NCI-H1436 treated with DMSO at 0.1 percent for 48 hours (cell line): ENCODE data around the gene LMAN2.

ENCODE experiments used
- DNase-seq: peaks from one replicate; lab custom pipeline; 2025; lab: John Stamatoyannopoulos, UW

Gene LMAN2, protein sequence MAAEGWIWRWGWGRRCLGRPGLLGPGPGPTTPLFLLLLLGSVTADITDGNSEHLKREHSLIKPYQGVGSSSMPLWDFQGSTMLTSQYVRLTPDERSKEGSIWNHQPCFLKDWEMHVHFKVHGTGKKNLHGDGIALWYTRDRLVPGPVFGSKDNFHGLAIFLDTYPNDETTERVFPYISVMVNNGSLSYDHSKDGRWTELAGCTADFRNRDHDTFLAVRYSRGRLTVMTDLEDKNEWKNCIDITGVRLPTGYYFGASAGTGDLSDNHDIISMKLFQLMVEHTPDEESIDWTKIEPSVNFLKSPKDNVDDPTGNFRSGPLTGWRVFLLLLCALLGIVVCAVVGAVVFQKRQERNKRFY

DNA sequence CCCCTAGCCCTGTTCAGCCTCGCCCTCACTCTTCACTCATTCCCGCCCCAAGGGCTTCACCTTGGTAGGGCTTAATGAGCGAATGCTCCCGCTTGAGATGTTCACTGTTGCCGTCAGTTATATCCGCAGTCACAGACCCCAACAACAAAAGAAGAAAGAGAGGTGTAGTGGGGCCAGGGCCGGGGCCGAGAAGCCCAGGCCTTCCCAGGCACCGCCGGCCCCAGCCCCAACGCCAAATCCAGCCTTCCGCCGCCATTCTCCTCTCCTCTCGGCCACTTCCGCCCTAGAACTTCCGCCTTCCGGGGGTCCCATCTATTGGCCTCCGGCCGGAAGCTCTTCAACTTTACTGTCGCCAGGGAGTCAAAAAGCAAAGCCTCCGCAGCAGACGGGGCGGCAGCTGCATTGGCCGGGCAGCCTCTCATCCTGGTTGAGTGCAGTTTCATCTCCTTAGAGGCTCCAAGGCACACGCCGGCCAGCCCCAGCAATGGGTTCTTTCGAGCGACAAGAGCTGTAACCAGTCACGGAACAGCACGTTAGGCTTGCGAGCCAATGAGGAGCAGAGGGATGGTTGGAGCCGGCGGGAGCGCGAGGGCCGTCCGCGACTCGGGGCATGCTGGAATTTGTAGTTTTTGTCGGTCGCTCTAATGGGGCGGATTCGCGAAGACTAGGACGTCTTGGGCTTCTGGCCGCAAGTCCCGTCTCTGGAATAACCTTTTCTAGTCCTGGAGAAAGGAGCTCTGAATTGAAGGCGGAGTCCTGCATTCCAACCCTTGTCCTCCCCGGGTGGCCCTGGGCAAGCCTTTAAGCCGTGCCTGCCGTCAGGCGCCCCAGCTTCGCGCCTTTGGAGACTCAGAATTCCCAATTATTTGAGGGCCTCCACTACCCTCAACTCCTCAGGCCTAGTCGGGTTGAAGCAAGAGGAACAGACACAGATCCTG is at the start of gene LMAN2:
TSS of gene LMAN2 (minus strand) at position 277 of the 938 bp plus-strand sequence. CDS start at position 256, 21 bp downstream.
- peak; percentile 61 for DNase-seq

DNA sequence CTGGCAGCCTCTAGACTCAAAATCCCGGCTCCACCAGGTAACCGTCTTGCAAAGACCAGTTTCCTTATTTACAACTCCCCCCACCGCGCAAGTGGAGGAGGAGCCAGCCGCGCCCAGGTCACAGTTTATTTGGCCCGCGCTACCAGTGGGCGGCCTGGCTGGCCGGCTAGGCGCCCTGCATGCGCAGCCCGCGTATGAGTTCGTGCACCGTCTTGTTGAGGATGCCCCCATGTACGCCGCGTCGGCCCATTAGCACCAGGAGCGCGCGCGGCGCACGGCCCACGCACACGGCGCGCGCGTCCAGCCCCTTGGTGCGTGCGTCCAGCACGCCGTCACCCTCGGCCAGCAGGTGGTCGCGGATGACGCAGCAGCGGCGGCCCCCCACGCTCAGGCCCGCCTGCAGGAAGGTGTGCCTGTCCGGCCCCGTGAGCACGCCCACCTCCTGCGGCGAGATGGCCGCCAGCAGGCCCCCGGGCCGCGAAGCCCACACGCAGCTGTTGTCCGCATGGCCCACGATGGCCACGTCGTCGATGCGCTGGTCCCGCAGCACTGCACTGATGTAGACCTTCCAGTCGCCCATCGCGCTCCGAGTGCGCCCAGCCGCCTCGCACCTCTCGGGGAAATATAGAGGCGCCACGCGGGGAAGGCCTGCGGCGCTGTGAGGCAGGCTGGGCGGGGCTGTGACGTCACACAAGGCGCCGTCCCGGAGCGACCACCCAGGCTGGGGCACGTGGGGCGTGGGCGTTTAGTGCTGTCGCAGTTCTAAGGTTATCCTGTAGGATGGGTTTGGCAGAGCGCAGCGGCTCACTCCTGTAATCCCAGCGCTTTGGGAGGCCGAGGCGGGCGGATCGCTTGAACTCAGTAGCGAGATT is 48.8 kb upstream of the LMAN2 start, which contains the start of gene PFN3:
TSS of gene PFN3 (minus strand) at position 665 of the 872 bp plus-strand sequence. CDS start at position 580, 85 bp downstream.
- no peak for DNase-seq

DNA sequence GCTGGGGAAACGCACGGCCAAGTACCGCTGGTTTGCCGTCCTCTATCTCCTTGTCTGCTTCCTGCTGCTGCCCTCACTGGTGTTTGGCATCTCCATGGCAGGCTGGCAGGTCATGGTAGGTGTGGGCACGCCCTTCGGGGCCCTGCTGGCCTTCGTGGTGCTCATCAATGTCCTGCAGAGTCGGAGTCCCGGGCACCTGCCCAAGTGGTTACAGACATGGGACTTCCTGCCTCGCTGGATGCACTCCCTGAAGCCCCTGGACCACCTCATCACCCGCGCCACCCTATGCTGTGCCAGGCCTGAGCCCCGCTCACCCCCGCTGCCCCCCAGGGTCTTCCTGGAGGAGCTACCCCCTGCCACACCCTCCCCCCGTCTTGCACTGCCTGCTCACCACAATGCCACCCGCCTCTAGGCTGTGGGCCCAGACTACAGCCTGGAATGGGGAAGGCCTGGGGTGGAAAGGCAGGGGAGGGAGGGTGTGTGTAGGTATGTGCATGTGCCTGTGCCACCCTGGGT is 46.5 kb upstream of the LMAN2 start:
- DNase-seq, result no peak

DNA sequence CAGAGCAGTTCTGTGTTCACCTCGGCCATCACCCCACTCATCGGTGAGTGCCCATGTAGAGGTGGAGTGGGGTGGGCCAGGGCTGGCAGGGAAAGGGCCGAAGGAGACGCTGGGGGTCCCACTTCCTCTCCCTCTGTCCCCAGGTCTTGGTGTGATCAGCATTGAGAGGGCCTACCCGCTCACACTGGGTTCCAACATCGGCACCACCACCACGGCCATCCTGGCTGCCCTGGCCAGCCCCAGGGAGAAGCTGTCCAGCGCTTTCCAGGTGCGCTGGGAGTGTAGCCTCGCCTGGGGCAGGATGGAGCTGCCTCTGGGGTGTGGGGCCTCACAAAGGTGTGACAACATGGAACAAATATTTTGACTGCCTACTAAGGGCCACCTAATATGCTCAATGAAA is 45.3 kb upstream of the LMAN2 start:
- no peak for DNase-seq

DNA sequence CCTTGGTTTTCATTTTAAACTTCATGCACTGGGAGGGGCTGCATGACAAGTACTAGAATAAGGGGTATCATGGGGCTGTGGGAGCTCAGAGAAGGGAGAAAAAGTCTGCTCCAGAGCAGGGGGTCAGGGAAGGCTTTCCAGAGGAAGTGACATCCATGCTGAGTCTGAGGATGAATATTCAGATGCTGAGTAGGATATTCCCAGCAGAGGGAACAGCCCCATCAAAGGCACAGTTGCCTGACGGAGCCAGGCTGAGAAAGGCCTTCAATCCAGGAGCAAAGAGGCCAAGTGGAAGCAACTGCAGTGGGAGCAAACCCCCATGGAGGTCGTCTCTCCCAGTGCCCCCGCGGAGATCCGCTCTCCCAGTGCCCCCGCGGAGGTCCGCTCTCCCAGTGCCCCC is 44.6 kb upstream of the LMAN2 start:
- no peak for DNase-seq

DNA sequence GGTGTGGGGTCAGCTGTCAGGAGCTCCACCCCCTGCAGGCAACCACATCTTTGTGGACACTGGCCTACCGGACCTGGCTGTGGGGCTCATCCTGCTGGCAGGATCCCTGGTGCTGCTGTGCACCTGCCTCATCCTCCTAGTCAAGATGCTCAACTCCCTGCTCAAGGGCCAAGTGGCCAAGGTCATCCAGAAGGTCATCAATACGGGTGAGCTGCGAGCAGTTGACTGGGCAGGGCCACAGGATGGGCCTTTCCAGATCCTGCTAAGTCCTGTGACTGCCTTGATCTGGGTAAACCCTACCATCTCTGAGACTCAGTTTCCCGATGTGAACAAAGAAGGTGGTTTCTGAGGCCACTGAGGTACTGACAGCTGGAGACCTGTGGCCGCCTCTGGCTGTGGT is 42.5 kb upstream of the LMAN2 start:
- no peak for DNase-seq

DNA sequence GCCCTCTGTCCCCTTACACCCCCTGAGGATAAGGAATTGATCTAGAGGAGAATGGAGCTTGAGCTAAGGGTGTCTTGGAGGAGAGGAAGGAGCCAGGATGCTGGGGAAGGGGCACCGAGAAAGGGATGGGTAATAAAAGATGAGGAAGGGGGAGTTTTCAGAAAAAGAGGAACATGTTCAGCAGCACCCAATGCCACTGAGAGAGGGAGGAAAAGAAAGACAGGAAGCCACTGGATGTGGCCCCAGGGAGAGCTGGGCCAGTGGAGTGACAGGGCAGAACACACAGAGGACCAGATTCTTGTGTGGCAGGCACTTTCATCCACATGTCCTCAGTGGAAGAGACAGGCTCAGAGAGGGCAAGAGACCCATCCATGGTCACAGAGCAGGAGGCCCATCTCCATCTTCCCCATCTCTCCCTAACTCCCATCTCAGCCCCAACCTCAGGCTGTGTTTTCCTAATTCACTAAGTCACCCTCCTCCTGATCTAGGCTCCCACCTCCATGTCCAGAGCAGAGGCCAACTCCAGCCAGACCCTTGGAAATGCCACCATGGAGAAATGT is 41.8 kb upstream of the LMAN2 start:
- no peak for DNase-seq

DNA sequence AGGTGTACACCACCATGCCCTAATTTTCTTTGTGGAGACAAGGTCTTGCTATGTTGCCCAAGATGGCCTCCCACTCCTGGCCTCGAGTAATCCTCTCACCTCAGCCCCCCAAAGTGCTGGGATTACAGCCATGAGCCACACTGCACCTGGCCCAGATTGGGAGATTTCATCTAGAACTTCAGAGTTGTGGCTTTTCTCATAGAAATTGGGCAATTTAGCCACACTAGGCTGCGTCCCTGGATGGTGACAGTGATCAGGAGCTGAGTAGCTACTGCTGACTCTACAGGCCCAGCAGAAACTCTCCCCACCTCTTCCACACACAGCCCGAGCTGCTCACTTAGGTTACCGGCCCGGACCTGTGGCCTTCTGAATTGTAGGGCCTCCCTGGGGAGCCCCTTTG is 41.3 kb upstream of the LMAN2 start:
- DNase-seq, result no peak

DNA sequence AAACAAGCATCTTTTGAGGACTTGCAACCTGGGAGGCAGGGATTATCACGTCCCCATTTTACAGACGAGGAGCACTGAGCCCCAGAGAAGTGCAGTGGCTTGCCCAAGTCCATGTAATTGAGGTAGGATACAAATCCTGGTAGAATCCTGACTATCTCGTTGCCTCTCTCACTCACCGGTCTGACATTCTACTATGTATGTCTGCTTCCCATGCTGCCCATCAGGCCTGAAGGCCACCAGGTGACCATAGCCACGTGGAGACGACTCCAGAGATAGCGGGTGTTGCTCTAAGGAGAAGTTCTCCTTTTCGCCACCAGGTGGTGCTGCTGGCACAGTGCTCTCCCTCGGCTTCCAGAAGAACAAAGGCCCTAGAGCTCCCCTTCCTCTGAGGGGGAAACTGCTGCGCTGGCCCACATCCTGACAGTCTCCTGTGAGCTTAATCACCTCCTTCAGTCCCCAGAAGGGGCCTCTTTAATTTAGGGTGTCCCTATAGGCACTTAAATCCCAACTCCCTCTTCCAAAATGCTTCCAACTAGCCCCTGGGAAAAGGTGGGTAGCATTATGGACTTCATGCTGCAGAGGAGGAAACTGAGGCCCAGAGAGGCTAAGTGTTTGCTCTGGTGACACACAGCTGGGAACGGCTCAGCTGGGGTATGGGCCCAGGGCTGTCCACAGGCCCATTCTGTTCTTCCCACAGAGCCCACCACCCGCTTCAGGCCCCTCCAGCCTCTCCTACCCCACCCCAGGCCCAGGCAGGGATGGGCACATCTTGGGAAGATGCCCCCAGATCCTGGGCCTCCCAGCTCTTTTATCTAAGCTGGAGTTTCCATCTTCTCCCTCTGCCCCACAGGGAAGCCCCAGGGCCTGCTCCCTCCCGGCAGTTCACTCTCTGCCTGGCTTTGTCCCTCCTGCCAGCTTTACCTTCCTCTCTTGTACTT is 39.2 kb upstream of the LMAN2 start:
- DNase-seq, result peak; percentile 12

DNA sequence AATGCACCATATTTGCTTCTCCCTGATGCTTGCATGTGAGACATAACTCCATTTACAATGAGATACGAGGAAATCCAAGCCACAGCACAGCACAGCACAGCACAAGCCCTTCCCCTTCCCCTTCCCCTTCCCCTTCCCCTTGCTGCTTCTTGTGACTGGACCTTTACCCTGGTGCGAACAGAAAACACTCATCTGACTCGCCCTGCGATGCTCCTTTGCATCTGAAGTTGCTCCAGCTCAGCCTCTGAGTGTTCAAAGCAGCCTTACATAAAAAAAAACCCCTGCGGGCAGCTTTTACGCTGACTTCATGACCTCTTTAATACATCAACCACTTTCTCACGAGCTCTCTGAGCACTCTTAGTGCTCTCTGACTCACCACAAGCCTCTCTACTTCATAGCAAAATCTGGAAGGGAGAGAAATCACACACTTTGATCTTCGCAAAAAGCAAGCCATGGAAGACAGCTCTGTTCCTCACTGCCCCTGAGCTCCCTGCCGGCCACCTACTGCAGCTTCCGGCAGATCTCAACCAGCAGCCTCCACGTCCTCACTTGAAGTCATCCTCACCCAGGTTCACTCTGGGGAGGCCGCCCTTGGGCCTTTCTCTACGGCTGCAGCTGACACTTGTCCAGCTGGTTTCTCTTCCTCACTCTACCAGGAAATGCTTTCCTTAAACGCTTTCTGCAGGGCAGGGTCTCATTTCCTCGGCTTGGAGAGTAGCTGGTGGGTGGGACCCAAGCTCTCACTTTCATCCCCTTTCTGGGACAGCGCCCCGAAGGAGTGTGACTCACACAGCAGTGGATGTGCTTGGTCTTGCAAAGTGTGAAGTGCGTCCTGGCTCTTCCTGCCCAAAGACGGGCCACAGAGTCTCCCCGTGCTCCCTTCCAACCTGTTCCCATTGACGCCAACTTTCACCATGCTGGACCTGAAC is 38.0 kb upstream of the LMAN2 start:
- DNase-seq, result no peak

DNA sequence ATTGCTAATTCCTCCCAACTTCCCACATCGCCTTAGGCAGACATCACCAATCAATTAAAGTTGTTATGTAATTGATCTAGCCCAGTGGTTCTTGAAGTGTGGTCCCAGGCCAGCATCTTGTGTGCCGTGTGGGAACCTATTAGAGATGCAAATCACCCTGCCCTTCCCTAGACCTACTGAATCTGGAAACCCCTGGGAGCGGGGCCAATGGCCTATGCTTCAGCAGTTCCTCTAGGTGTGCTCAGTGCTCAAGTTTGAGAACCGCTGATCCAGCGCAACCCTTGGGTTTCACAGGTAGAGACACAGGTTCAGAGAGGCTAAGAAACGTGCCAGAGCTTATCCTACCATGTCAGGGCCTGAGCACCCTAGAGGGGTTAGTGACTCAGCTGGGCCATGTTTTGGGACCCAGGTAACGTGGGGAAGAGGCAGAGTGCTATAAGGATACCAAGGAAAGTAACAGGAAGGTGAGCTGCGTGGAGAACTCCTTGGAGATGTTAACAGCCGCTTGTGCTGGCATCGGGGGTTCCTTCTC is 37.1 kb upstream of the LMAN2 start:
- DNase-seq, result no peak

DNA sequence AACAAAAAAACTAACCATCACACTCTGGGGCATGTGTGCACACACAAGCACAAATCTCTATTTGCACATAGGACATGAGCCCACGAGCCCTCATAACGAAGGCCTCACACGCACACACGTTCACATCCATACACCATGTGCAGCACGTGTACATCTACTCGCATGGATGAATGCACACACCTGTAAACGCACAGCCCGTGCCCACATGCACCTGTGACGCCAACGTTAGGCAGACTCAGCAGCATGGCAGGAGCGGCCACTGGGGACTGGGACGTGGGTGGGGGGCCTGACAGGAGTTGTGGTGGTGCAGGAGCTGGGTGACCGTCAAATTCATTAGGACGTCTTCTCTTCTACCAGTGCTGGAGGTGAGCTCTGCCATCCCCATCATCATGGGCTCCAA is 35.9 kb upstream of the LMAN2 start:
- no peak for DNase-seq

DNA sequence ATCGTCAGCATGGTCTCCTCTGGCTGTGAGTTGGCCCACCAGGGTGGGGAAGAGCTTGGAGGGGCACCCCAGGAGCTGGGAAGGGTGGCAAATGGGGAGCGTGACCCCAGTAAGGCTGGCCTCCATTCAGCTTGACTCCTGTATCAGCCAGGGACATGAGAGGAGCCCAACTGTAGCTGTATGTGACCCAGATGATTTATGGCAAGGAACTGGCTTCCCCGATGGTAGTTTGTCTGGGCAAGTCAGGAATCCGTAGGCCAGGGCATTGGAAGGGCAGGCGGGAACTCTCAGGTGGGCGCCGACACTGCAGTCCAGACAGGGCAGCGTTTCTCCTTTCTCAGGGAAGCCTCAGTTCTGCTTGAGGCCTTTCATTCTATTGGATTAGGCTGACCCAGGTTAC is 35.1 kb upstream of the LMAN2 start:
- DNase-seq, result no peak

DNA sequence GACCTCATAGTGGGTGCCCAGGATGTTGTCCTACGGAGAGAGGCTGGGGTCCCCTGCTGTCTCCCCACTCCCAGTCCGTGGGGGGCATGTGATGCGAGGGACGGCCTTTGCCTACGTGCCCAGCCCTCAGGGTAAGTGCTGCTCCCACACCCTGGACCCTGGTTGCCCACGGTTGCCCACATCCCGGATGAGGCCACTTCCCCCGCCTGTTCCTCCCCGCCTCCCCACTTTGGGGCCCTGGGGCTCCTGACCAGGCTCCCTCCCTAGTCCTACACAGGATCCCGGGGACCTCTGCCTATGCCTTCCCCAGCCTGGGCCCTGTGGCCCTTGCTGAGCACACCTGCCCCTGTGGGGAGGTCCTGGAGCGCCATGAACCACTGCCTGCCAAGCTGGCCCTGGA is 34.3 kb upstream of the LMAN2 start:
- no peak for DNase-seq

DNA sequence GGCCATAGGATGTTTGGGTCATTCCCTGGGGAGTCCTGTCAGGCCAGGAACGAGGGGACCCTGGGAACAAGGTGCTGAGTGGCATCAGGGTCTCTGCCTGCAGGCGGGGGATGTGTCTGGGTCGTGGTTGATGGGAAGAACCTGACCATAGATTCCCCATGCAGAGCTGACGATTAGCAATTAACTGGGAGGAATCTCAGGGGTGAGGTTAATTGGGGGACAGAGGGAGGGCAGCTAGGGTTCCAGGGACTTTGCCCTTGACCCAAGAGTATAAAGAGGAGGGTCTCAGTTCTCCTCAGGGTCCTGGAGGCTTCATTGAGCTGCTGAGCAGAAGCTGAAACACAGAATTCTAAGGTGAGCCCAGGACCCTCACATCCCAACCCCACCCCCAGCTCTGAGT is 32.7 kb upstream of the LMAN2 start, which contains the start of gene SLC34A1:
TSS of gene SLC34A1 (plus strand) at position 301 of the 400 bp plus-strand sequence. CDS start 1,308 bp downstream, outside the sequence.
- DNase-seq, result no peak

DNA sequence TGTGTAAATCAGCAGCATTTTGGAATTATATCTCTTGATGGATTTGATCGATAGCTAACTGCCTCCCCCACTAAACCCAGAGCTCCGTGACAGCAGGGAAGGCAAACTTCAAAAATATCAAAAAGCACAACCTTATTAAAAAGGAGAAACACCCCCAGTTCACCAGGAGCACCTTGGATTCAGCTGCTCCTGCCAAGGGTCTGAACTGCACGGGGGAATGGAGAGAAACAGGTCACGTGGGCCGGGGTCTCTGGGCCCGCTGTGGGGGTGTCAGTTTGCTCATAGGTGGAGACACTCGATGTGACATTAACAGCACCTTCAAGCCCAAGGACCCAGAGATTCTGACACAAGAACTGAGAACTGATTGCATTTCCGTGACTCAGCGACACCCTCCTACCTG is 31.7 kb upstream of the LMAN2 start:
- no peak for DNase-seq

DNA sequence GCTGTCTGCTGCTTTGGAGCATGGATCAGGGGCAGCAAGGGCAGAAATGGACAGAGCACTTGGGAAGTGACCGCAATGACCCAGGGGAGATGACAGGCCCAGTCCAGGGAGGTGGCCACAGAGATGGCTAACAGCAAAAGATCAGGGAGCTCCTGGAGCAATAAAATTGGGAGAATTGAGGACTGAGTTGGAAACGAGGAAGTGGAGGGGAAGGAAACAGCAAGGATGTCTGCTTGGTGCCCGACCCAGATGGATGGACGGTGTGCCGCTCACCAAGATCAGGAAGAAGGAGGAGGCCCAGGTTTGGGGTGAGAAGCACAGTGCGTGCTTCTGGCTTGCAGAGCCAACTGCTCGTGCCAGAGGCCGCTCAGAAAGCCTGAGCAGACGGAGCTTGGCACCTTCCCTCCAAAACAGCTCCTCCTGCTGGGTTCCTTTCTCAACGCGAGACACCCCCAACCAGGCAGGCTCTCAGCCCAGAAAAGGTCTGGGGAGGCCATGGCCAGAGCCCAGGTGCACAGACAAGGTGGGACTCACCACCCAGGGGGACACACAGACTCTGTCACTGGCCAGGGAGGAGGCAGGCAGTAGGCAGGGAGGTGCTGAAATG is 31.1 kb upstream of the LMAN2 start:
- DNase-seq, result no peak

DNA sequence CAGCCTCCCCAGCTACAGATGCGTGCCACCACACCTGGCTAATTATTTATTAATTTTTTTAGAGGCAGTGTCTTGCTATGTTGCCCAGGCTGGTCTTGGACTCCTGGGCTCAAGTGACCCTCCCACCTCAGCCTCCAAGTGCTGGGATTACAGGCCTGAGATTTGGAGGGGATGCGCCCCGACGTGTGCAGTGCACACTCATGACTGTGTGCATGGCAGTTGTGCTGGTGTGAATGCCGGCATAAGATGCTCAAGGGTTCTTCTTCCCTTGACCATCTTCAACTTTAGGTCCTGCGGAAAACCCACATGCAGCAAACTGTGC is 29.3 kb upstream of the LMAN2 start:
- DNase-seq, result no peak
